Measurements from ENCODE around the gene RBBP5. TPM values are rescaled to one million over a fixed set of nuclear protein-coding genes. Genes with fewer than 3 reads are reported as not detected.

The RBBP5 gene
- total RNA-seq, 2 experiments from 2014 or later, result 22.8 to 23.0 TPM

DNA sequence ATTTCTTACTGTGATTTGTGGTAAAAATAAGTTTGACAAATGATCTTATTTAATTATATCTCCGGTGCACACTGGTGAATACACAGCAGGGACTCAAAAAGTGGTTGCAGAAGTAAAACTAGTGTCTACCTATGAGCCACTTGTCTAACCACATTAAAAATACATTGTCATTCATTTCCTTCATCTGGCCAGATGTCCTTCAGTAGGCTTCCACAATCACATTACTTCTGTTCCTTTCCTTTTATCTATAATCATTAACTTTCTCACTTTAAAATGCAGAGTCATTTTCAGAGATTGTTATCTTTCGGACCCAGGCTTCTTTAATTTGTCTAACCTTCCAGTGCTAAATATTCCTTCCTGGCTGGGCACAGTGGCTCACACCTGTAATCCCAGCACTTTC, 3.0 kb downstream of the RBBP5 start:
- DNase-seq, result no peak
- Mint-ChIP-seq H3K27me3 (no peaks in the 10 kb centered on the region), H3K4me3 (no peak overlapping the region), H3K27ac (no peak overlapping the region), H3K9me3 (ENCODE audit: low read depth) (no peaks in the 10 kb centered on the region), H3K4me1 (peaks cover 51% of the 10 kb centered on the region), H3K36me3 (peaks cover 26% of the 10 kb centered on the region)
- no peak for ATAC-seq
- CTCF ChIA-PET, result no interaction called here

DNA sequence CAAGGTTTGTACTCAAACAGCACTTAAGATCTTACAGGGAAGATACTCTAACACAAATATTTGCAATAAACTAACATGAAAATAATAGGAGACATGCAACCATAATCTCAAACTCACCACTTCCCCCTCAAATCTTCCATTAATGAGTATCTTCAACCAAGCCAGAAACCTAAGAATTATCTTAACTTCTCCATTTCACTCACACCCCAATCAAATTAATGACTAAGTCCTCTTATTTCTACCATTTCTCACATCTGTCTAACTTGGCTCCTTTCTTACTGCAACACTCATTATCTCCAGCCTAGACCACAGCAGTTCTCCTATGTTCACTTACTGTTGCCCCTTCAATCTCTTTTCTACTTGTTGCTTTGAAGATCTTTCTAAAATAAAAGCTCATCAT, 10.4 kb downstream of the RBBP5 start:
- ATAC-seq (no peak), DNase-seq (no peak)
- H3K9me3 Mint-ChIP-seq (ENCODE audit: low read depth), result no peaks in the 10 kb centered on the region
- CTCF ChIA-PET, result interaction anchor here (0.8 to 2.4 kb wide), 2 partner anchors 10 to 145 kb away, joined by 3 to 10 read pairs; partner anchors contain the start of gene RBBP5
- H3K4me3 Mint-ChIP-seq, result no peak overlapping the region
- peaks cover 18% of the 10 kb centered on the region for H3K4me1 Mint-ChIP-seq
- H3K36me3 Mint-ChIP-seq, result peaks cover 32% of the 10 kb centered on the region
- H3K27me3 Mint-ChIP-seq, result no peaks in the 10 kb centered on the region
- H3K27ac Mint-ChIP-seq, result peak overlapping the region; percentile 9

DNA sequence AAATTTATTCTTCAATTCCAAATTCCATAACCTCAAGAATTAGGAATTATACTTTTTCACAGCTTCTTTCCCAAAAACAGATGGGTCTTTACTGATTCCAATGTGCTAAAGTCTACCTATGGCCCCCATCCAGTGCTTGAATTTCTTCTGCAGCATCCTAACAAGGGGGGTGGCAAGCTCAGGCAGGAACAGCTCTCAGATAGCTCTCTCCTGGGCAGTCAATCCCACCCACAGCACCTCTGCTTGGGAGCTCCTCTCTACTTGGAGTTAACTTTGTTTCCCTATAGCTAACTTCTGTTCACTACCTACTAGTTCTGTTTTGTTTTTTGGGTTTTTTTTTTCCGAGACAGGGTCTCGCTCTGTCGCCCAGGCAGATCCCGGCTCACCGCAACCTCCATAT, 12.1 kb downstream of the RBBP5 start:
- Mint-ChIP-seq H3K36me3 (peaks cover 36% of the 10 kb centered on the region), H3K9me3 (ENCODE audit: low read depth) (no peaks in the 10 kb centered on the region), H3K4me1 (peaks cover 11% of the 10 kb centered on the region), H3K27ac (no peak overlapping the region), H3K4me3 (no peak overlapping the region), H3K27me3 (no peaks in the 10 kb centered on the region)
- CTCF ChIA-PET, result interaction anchor here (0.7 to 2.4 kb wide), 4 partner anchors 11 to 147 kb away, joined by 3 to 10 read pairs (median 5); partner anchors contain the start of gene RBBP5
- DNase-seq, result no peak
- ATAC-seq, result no peak

DNA sequence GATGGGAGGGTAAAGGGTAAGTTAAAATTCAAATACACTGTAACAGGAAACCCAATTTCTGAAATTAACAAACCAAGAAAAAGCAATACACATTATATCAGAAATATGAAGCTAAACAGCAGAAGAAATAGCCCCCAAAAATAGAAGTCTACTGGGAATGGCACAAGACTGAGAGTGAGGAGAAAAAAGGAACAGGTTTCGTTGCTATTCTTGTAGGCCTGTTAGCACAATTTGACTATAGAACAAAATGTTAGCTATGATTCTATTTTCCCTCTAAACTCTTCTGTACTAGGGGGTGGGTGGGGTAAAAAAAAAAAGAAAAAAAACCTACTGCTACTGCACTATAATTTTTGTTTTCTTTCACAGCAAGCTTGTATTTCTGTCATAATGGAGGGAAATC, 12.5 kb downstream of the RBBP5 start:
- CTCF ChIA-PET, result interaction anchor here (0.7 to 2.4 kb wide), 4 partner anchors 11 to 147 kb away, joined by 3 to 10 read pairs (median 5); partner anchors contain the start of gene RBBP5
- H3K27ac Mint-ChIP-seq, result no peak overlapping the region
- no peak for DNase-seq
- peaks cover 37% of the 10 kb centered on the region for H3K36me3 Mint-ChIP-seq
- no peaks in the 10 kb centered on the region for H3K9me3 Mint-ChIP-seq (ENCODE audit: low read depth)
- H3K4me1 Mint-ChIP-seq, result peaks cover 11% of the 10 kb centered on the region
- H3K4me3 Mint-ChIP-seq, result no peak overlapping the region
- H3K27me3 Mint-ChIP-seq, result no peaks in the 10 kb centered on the region
- no peak for ATAC-seq

DNA sequence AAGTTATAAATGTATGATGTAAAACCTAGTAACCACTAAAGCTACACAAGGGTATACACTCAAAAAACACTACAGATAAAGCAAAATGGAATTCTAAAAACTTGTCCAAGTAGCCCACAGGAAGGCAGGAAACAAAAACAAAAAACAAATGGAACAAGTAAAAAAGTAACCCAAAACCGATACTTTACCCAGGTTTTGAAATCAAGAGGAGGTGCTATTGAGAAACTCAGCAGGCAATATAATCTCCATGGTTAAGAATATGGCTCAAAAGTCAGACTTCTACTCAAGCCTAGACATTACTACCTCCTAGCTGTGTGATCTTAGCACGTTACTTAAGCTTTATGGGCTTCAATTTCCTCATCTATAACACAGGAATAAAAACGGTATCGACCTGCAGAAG, 13.3 kb downstream of the RBBP5 start:
- H3K4me3 Mint-ChIP-seq, result no peak overlapping the region

DNA sequence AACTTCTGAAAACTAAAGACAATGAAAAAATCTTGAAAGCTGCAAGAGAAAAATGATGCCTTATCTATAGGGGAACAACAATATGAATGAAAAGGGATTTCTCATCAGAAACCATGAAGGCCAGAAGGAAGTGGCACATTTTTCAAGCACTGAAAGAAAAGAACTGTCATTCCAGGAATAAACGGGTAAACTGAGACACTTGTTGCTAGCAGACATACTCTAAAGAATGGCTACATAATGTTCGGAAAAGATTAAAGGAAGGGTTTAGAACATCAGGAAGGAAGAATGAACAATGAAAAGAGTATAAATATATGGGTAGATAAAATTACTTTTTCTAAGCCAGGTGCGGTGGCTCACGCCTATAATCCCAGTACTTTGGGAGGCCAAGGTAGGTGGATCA, 14.5 kb downstream of the RBBP5 start:
- Mint-ChIP-seq H3K27me3 (no peaks in the 10 kb centered on the region), H3K9me3 (ENCODE audit: low read depth) (no peaks in the 10 kb centered on the region), H3K27ac (no peak overlapping the region), H3K4me3 (no peak overlapping the region), H3K36me3 (peaks cover 46% of the 10 kb centered on the region), H3K4me1 (peaks cover 11% of the 10 kb centered on the region)
- DNase-seq (no peak), ATAC-seq (no peak)
- CTCF ChIA-PET, result interaction anchor here (0.7 to 1.5 kb wide), 2 partner anchors 46 to 166 kb away, joined by 3 to 4 read pairs; no protein-coding TSS in a partner anchor

More for the DNA sequence above, 13.3 kb downstream of the RBBP5 start:
- CTCF ChIA-PET, result interaction anchor here (1.3 to 1.5 kb wide), 2 partner anchors 13 to 47 kb away, joined by 4 to 6 read pairs; partner anchors contain the start of gene RBBP5
- DNase-seq (no peak), ATAC-seq (no peak)
- H3K9me3 Mint-ChIP-seq (ENCODE audit: low read depth), result no peaks in the 10 kb centered on the region
- peaks cover 11% of the 10 kb centered on the region for H3K4me1 Mint-ChIP-seq
- H3K27ac Mint-ChIP-seq, result no peak overlapping the region
- peaks cover 43% of the 10 kb centered on the region for H3K36me3 Mint-ChIP-seq
- no peaks in the 10 kb centered on the region for H3K27me3 Mint-ChIP-seq

DNA sequence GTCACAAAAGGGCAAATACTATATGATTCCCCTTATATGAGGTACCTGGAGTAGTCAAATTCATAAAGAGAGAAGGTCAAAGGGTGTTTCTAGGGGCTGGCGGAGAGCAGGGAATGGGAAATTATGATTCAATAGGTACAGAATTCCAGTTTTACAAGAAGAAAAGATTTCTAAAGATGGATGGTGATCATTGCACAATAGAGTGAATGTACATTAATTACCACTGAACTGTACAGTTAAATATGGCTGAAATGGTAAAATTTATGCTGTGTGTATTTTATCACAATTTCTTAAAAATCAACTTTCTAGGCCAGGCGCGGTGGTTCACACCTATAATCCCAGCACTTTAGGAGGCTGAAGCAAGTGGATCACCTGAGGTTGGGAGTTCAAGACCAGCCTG, 19.4 kb downstream of the RBBP5 start:
- Mint-ChIP-seq H3K4me1 (peaks cover 4% of the 10 kb centered on the region), H3K27me3 (no peaks in the 10 kb centered on the region), H3K9me3 (ENCODE audit: low read depth) (no peaks in the 10 kb centered on the region), H3K36me3 (peaks cover 57% of the 10 kb centered on the region), H3K4me3 (no peak overlapping the region), H3K27ac (no peak overlapping the region)
- CTCF ChIA-PET, result no interaction called here
- ATAC-seq (no peak), DNase-seq (no peak)

DNA sequence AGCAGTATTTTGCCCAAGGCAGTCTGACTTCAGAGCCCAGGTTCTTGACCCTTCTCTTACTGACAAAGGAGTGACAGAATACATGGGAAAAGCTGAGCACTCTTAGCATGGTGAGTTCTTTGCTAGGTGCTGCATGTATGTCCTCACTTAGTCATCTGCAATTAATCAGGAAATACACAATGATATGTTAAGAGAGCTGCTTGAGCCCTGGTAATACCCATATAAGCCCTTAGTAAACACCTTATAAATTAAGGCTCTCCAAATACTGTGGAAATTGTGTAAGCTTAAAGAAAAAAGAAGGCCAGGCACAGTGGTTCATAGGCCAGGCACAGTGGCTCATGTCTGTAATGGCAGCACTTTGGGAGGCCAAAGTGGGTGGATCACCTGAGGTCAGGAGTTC, 23.5 kb downstream of the RBBP5 start:
- H3K9me3 Mint-ChIP-seq (ENCODE audit: low read depth), result no peaks in the 10 kb centered on the region
- no peaks in the 10 kb centered on the region for H3K4me1 Mint-ChIP-seq
- DNase-seq (no peak), ATAC-seq (no peak)
- H3K27me3 Mint-ChIP-seq, result no peaks in the 10 kb centered on the region
- H3K27ac Mint-ChIP-seq, result no peak overlapping the region
- no peak overlapping the region for H3K4me3 Mint-ChIP-seq
- peaks cover 44% of the 10 kb centered on the region for H3K36me3 Mint-ChIP-seq
- CTCF ChIA-PET, result interaction anchor here (0.8 to 1.6 kb wide), 3 partner anchors 36 to 158 kb away, joined by 4 read pairs; no protein-coding TSS in a partner anchor

DNA sequence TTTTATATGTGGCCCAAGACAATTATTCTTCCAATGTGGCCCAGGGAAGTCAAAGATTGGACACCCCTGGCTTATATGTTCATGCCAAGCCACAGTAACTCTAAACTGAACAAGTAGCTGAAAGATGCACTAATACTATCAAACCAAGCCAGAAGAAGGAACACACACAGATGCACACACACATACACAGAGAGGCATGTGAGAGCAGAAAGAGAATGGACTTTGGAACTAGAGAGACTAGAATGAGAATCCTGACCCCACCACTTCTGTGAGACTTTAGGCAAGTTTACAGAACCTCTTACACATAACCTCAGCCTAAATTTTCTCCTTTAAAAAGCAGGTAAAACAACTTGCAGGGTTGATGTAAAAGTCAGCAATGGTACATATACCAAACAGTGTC, 26.4 kb downstream of the RBBP5 start:
- Mint-ChIP-seq H3K4me3 (no peak overlapping the region), H3K27ac (no peak overlapping the region), H3K4me1 (no peaks in the 10 kb centered on the region), H3K36me3 (peaks cover 40% of the 10 kb centered on the region), H3K27me3 (no peaks in the 10 kb centered on the region), H3K9me3 (ENCODE audit: low read depth) (no peaks in the 10 kb centered on the region)
- no peak for ATAC-seq
- no peak for DNase-seq
- CTCF ChIA-PET, result interaction anchor here (1.9 kb wide), 1 partner anchor 34 kb away, joined by 7 read pairs; no protein-coding TSS in a partner anchor

DNA sequence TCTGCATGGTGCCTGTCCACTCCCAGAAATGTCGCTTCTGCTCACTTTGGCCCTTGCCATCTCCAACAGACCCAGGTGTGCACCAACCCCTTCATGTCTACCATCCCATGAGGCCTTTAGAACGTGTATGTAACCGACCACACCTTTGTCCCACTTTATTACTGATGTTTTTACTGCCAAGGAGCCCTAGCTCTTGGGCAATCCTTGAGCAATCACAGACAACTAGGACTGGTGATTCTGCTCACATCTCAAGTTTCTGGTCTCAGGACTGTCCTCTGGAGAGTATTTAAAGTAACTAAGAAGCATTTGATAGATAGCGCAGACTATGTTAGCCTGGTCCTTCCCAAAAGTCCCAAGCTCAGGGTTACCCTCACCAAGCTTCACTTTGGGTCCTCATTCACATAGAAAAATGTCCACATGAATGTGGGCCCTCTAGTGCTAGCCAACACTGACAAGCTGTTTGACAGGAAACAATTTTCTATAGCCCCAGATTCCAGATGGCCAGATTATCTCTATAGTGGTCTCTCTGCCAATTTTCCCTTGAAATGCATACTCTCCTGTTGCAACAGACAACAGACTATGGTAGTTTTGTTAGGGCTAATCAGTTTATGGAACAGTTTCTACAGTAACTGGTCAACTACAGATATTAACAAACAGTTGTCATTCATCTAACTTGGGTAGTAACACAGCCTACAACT, 30.6 kb downstream of the RBBP5 start:
- no peak for ATAC-seq
- Mint-ChIP-seq H3K4me1 (no peaks in the 10 kb centered on the region), H3K27me3 (no peaks in the 10 kb centered on the region), H3K27ac (no peak overlapping the region), H3K36me3 (peaks cover 32% of the 10 kb centered on the region), H3K9me3 (ENCODE audit: low read depth) (no peaks in the 10 kb centered on the region), H3K4me3 (no peak overlapping the region)
- no peak for DNase-seq
- CTCF ChIA-PET, result interaction anchor here (1.2 to 2.0 kb wide), 2 partner anchors 29 to 165 kb away, joined by 3 to 8 read pairs; no protein-coding TSS in a partner anchor

DNA sequence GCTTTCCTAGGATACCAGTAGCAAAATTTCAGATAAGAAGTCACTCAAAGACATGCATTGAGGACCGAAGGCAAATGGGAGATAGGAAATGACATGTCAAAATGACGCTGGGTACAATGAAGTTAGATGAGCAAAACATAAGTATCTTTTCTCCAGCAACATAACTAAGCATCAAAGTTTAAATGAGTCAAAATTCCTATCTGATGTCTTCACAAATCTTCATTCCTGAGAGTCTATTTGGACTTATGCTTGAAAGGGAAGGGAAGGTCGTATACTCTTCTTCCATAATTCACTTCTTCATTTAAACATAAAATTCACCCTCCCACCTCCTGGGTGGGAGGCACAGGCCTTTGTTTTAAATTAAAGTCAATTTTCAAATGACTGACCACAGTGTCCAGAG, 33.4 kb downstream of the RBBP5 start:
- H3K27ac Mint-ChIP-seq, result no peak overlapping the region
- no peaks in the 10 kb centered on the region for H3K9me3 Mint-ChIP-seq (ENCODE audit: low read depth)
- no peaks in the 10 kb centered on the region for H3K4me1 Mint-ChIP-seq
- no peak overlapping the region for H3K4me3 Mint-ChIP-seq
- peaks cover 31% of the 10 kb centered on the region for H3K36me3 Mint-ChIP-seq
- CTCF ChIA-PET, result interaction anchor here (1.6 to 1.9 kb wide), 2 partner anchors 27 to 99 kb away, joined by 6 to 9 read pairs; no protein-coding TSS in a partner anchor
- H3K27me3 Mint-ChIP-seq, result no peaks in the 10 kb centered on the region
- ATAC-seq (no peak), DNase-seq (no peak)

DNA sequence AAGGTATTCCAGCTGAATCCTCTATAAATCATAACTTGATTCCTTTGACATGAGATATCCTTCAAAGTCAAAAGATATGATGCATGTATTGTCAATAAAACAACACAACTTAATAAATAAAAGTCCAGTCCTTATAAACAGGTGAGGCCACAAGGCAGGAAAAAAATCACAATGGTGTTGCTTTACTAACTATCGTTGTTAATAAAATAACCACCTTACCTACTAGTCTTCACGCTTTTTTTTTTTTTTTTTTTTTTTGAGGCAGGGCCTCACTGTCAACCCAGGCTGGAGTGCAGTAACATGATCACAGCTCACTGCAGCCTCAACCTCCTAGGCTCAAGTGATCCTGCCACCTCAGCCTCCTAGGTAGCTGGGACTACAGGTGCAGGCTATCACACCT, 37.4 kb downstream of the RBBP5 start, which contains the start of gene TMEM81:
TSS of gene TMEM81 (minus strand) at position 101 of the 400 bp plus-strand sequence. CDS start 140 bp downstream, outside the sequence.
- no peaks in the 10 kb centered on the region for H3K4me1 Mint-ChIP-seq
- H3K27ac Mint-ChIP-seq, result no peak within 1 kb of the TSS
- CTCF ChIA-PET, result interaction anchor here (0.7 to 5.3 kb wide), 4 partner anchors 22 to 109 kb away, joined by 3 to 28 read pairs (median 3); partner anchors contain the start of gene RBBP5
- no peaks in the 10 kb centered on the region for H3K9me3 Mint-ChIP-seq (ENCODE audit: low read depth)
- ATAC-seq, result no peak
- no peaks in the 10 kb centered on the region for H3K27me3 Mint-ChIP-seq
- H3K36me3 Mint-ChIP-seq, result peaks cover 22% of the 10 kb centered on the region
- DNase-seq, result no peak
- H3K4me3 Mint-ChIP-seq, result no peak within 1 kb of the TSS

DNA sequence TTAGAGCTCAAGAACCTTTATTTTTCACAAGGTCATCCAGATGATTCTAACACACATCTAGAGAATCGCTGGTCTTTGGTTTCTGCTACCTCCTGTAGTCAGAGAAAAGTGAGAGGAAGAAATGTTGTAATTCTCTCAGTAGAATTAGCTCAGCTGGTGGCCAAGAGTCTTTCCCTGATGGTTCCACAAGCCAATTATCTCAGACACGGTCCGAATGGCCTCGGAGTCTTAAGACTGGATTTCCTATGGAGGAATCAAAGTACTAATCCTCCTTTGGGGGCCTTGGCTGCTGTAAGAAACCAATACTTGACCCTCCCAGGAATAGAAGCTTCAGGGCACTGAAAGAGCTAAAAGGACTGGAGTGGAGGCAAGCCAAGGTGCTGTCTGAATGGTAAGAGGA, 39.3 kb downstream of the RBBP5 start:
- ATAC-seq (no peak), DNase-seq (no peak)
- H3K27ac Mint-ChIP-seq, result no peak overlapping the region
- no peak overlapping the region for H3K4me3 Mint-ChIP-seq
- H3K9me3 Mint-ChIP-seq (ENCODE audit: low read depth), result no peaks in the 10 kb centered on the region
- H3K36me3 Mint-ChIP-seq, result peaks cover 9% of the 10 kb centered on the region
- H3K4me1 Mint-ChIP-seq, result no peaks in the 10 kb centered on the region
- no peaks in the 10 kb centered on the region for H3K27me3 Mint-ChIP-seq
- CTCF ChIA-PET, result interaction anchor here (0.5 to 5.3 kb wide), 3 partner anchors 20 to 253 kb away, joined by 3 to 28 read pairs (median 3); partner anchors contain the start of gene RBBP5

DNA sequence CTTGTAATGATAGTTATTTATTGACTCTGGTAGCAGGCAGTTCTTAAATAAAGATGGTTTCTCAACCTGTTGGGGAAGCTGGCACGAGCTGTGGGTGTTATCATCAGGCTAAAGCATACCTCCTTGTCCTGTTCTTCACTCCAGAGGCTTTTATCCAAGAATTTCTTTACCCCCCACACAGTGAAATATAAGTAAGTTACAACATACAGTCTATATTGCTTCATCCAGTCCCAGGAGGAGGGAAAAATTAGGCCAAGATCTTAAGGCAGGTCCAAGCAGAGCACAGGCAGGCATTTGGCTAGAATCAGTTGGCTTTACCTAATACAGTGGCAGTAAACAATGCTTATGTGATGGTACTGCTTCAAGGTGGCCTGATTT, 43.9 kb downstream of the RBBP5 start:
- CTCF ChIA-PET, result interaction anchor here (2.5 kb wide), 1 partner anchor 16 kb away, joined by 16 read pairs; no protein-coding TSS in a partner anchor
- H3K9me3 Mint-ChIP-seq (ENCODE audit: low read depth), result no peaks in the 10 kb centered on the region

More for the DNA sequence above, 43.9 kb downstream of the RBBP5 start:
- H3K27me3 Mint-ChIP-seq, result no peaks in the 10 kb centered on the region
- no peak overlapping the region for H3K4me3 Mint-ChIP-seq
- H3K27ac Mint-ChIP-seq, result no peak overlapping the region
- H3K4me1 Mint-ChIP-seq, result no peaks in the 10 kb centered on the region
- no peaks in the 10 kb centered on the region for H3K36me3 Mint-ChIP-seq
- DNase-seq (no peak), ATAC-seq (no peak)

Data from activated CD8-positive, alpha-beta memory T cell treated with anti-CD3 and anti-CD28 coated beads, Interleukin-2, amount 10 ng/mL, durations not matched to agents 7 days and 5 days (primary cell).